Suprapubic skin (tissue), 4 donors: Measurements from ENCODE around the gene NNAT.

Source experiments
- CTCF ChIP-seq, 2 donors: fragments of 200-600 bp in 1 of 2; fragments of 450-650 bp in 1 of 2; sonication (generic) in 1 of 2; IDR thresholded peaks; one replicate each; pipeline ENCODE4 v1.5.1; 2016 to 2019; ENCODE audit warnings: antibody characterized with exemption in 2 of 2, mild to moderate bottlenecking in 1 of 2, moderate library complexity in 1 of 2
- EP300 ChIP-seq: sonication (generic); formaldehyde crosslinking; IDR thresholded peaks from one replicate; pipeline ENCODE4 v1.6.1; 2017; ENCODE audit warnings: antibody characterized with exemption
- POLR2A ChIP-seq, 2 donors: fragments of 450-650 bp; IDR thresholded peaks; one replicate each; pipeline ENCODE4 v1.6.1; 2017; ENCODE audit warnings: antibody characterized with exemption in 2 of 2, mild to moderate bottlenecking in 2 of 2, moderate library complexity in 2 of 2
- POLR2AphosphoS5 ChIP-seq, 3 donors: sonication (generic); formaldehyde crosslinking; IDR thresholded peaks; one replicate each; pipeline ENCODE4 v1.6.1; 2017; ENCODE audit warnings: antibody characterized with exemption in 3 of 3

GRCh38 chr20:37500311-37500710 lies 20.7 kb upstream of the NNAT start:
- TF ChIP-seq CTCF (IDR thresholded peaks at IDR 0.05), result no peak
- no peak for TF ChIP-seq EP300
- no peak for TF ChIP-seq POLR2A (IDR thresholded peaks at IDR 0.05)
- no peak for TF ChIP-seq POLR2AphosphoS5 (IDR thresholded peaks at IDR 0.05)
